Measurements from ENCODE around the gene DMD.

DMD gene

DNA sequence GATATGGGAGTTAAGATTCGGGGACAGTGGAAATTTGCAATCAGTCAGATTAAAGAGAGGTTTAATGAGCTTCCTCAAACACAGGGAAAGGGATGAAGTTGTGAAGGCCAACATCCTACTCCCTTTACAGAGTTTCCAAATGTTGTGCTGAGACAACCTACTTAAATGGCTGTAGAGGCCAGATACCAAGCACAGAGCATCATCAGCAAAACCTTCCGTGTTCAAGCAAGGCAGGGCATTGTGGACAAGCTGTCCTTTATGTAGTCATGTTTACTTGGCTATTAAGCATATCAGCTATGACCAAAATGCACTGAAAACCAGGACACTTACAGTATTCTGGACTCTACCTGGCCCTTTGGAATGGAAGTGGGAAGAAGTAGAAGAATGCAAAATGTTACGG, 197.3 kb downstream of the DMD start:
- no peak for DNase-seq

DNA sequence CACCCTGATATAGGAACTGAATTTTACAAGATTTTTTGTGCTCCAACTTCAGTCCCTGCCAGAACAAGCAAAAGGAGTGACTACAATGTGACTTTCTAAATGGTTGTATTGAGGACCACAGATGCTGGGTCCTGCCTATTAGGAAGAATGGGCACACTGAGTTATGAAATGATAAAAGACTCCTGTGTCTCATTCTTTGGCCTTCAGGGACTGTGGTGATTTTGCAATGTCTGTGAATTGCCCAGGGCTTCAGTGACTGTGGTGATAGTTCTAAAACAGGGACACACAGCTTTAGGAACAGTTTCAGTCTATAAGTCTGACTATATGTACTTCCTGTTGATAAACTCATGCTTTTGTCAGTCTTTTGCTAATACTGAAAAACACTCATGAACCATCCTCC, 210.2 kb downstream of the DMD start:
- DNase-seq = no peak

DNA sequence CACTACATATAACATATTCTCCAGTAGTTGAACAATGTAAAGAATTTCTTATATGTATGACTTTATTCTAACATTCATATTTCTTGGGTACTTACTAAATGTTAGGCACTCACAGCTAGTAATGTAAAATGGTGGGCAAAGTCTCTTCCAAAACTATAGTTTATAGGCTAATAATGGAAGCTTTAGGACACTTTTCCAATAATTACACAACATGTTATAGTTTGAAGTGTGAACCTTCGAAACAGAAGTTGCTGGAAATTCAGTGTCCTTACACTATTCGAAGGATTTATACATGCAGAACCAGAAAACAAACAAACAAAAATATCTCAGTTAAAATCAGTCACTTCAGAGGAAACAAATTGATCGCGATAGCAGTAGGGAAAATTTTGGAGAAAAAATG, 212.6 kb downstream of the DMD start:
- no peak for DNase-seq

DNA sequence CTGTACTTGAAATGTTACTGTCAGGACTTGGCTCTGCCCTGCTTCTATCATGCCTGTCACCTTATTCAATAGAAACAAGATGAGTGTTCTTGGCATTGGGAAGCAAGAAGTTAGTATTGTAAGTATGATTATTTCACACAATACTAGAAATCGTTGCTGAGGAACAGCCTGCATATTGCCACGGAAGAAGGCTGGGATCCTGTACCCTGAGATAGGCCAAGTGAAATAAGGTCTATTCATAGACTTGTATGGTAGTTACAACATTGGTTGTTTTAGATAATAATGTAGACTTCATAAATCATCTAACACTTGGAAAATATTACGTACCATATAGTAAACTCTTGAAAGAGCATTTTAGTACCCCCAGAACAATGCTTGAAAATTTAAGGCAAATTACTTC, 215.9 kb downstream of the DMD start:
- DNase-seq = no peak

DNA sequence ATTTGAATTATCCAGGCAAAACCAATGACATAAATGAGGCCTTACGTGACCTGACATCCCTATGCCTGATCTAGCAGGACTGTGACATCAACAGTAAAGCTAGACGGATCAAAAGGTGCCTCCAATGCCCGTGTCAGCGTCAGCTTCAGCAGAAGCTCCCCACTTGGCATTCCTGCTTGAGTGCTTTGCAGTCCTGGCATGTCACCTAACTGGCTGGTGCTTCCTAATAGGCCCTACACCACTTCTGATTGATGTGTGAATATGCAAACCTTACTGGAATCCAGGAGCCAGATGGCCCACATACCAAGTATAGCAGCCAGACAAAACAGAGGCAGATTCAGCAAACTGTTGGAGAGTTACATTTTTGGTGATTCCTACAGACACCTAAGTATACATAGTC, 224.2 kb downstream of the DMD start:
- DNase-seq = no peak

DNA sequence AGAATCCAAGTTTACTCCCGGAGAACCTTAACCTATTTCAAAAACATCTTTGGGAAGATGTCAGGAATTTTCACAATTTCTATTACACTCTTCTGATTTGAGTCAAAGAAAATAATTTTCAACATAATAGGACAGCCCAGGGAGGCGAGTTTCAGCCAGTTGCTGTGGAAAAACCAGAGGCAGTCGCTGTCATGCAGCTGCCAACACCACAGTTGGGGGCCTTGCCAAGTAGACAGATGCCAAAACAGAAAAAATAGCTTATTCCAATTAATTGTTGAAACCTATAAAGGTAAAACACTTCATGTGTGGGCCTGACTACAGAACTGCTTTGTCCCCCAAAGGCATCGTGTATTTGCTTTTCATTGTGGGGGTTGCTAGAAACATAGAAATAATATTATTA, 225.8 kb downstream of the DMD start:
- no peak for DNase-seq

DNA sequence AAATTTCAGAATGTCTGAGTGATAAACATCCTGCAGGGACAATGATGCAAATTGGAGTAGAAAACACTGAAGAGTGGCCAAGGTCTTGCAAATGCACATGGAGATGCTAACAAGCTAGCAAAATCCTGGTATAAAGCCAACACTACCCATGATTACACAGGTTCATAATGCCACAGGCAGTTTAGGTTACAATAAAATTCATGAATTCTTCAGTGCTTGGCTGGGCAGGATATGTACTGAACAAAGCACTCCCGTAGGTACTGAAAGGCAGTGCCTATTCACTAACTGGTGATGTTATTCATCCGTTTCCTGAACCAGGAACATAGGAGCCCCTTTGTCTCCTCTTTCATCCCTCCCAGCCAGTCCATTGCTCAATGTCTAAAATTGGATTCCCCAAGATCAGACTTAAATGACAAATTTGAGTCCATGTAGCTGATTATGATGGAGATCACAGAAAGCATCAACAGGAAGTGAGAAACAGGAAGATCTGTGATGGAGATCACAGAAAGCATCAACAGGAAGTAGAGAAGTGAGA, 244.5 kb downstream of the DMD start:
- DNase-seq = no peak

DNA sequence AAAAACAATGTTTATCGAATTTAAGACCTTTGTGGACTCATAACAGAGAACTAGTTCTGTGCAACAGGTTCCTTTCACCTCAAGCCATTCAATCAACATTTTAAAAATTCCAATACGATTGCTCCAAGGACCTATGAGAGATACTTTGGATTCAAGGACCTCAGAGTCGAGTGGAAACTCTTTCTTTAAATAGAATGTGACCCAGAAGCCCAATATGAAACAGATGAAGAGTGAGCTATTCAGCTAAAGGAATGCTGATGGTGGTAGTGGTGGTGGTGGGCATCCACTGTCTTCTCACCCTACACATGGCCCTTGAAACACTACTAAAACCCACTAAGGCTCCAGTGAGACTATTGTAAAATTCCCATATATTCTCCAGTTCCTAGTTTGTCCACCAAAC, 257.2 kb downstream of the DMD start:
- no peak for DNase-seq

DNA sequence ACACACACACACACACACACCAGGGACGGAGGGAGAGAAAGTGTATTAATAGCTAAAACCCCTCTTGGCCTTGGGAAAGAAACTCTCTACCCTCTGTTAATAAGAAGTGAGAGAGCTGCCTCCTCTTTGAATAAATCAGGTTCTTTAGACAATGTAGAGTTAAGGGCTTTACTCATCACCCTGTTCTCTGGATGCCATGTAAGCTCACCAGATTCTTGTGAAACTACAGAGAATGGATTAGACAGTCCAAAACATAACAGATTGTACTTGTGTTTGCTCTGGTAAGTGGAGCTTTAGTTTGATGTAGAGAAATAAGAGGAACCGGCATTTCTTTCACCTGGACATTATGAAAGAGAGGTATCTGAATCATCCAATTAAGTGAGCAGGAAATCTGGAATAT, 263.2 kb downstream of the DMD start:
- DNase-seq = no peak

DNA sequence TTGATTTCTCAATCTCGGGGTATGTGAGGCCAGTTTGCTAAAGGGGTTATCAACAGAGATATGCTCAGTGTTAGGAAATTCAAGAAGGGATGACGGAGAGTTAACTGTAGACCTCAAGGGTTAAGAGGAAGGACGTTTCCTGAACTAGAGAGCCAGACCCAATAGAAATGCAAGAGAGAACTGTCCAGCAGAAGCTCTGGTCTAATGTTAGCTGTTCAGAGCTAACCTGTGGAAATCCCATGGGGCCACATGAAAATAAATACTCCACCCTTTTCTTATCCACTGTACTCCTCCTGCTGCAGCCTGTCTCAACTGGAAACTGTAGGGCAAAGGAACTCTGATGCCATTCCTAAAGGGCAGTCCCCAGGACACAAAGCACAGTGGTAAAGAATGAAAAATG, 274.3 kb downstream of the DMD start:
- no peak for DNase-seq

DNA sequence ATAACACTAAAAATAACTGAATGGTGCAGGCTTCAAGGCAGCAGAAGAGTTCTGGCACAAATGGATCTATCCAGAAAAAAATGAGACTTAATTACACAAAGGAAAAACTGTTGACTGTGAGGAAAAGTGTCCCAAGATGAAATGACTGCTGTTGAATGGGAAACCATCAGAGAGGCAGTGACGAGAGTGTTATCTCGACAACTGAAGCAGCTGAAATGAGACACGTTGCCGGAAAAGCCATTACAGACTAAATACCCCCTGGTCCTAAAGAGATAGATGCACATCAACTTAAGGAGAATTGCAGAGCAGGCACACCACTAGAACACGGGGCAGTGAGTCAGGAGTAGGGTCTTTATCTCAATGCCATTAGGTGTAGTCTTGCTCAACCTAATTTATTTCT, 277.8 kb downstream of the DMD start:
- no peak for DNase-seq

DNA sequence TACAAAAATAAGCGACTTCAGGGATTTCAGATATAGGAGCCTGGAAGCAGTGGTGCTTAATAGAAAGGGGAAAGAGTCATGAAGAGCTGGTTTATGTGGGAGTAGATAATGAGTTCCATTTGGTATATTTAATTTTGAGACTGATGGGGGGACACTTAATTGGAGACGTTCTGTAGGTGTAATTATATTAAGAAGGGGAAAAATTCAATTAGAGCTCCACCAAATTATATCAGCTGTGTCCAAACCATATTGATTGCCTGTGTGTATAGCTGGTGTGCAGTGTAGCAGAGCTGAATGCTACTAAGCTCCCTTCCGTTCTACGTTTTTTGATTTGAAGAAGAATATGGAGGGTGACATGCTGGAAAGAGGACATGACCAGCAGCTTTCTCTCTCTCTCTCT, 282.3 kb downstream of the DMD start:
- no peak for DNase-seq

DNA sequence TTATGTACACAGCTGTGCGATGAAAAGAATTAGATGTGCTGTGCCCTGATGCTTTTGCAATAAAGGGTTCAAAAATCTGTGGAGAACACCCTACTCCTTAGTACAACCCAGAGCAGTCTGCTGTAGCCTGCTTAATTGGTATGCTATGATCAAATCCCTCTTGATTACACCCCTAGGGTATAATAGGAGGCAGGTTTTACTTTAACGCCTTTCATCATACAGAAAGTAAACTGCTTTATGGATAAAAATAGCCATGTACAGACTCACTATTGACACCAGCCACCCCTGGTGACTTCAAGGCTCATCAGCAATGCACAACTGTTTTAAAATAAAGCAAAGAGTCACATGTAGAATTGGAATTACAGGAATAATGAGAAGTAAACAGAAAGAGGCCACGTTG, 315.3 kb downstream of the DMD start:
- DNase-seq = no peak

DNA sequence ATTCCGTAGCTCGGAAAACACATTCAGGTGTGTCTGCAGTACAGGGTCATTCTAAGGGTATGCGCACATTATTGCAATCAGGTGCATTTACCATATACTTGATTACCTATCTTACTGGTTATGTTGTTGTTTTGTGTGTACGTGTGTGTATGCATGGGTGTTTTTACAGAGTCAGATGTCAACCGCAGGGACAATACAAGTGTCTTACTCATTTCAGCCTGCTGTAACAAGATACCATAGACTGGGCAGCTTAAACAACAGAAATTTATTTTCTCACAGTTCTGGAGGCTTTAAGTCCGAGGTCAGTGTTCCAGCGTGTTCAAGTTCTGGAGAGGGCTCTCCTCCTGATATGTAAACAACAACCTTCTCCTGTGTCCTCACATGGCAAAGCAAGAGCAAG, 316.7 kb downstream of the DMD start:
- no peak for DNase-seq

DNA sequence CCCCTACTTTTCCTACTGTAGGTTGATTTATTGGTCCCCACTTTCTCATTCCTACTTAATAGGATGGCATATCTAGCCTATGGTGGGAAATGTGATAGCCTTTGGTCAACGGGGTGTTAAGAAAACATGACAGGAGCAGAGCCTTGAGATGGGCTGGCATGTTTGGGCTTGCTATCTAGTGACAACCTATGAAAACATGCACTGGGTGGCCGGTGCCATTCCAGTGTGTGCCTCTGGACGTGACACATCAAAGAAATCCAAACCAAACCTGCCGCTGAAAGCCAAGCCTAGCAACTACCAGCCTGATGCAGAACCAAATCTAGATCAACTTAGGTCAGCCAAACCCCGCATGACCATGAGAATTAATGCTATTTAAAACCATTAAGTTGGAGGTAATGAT, 317.6 kb downstream of the DMD start:
- DNase-seq = no peak

DNA sequence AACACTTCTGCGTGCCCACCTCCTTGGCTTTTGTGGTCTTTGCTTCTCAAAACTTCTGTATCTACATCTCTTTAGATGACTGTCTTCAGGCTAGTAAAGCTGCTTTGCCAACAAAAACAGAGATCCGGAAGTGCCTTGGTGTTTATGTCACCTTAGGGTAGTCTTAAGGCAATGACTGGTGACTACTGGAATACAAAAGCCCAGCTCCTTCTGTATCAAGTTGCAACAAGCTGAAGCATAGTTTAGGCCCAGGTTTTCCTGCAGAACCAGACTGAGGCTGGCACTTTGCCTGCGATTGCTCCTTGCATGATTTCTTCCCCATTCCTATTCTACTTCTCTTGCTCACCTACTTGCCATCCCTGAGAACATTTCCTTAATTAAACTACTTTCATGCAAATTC, 333.8 kb downstream of the DMD start:
- DNase-seq = no peak

DNA sequence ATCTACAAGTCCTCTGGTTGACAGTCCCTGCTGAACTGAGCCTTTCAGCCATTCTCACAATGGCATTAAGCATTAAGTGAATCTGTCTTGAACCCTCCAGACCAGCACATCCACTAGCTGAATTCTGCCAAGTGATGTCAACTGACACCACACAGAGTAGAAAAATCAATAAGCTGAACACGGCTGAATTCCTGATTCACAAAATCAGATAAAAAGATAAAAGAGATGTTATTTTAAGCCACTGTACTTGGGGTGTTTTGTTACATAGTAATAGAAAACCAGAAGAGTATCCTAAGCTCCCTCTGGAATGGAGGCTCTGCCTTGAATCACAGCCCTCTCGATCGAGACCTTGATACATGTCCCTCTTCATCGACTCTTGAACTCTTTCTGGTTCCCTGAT, 336.5 kb downstream of the DMD start:
- no peak for DNase-seq

DNA sequence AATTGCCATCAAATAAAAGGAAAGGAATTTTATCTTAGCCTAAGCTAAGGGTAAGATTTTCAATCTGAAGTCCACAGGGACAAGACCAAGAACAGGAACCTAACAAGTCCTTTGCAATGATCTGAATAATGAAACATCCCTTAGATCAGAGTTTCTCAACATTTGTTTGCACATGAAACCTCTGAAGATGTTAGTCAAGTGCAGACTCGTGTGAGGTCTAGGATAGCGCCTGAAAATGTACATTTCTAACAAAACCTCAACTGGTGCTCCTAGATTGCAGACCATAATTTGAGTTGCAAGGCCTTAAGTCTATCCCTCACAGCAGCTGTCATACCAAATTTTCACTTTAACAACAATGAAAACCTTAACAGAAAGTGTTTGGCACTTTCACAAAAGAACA, 337.6 kb downstream of the DMD start:
- no peak for DNase-seq

DNA sequence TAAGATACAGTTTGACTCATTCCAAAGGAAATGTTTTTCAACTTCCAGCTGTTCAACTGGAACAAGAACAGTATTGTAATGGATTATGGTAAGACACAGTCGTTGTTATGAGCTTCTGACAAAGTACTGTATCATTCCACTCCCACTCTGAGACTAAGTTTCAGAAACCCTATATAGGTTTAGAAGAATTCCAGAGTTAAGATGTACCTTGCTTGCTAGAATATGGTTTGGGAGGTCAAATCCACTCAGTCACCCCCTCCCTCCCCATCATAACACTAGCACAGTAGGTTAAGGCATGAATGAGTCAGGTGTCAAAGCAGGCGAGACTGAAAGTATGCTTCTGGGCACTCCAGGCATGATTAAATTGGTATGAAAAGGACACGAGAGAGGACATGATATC, 339.7 kb downstream of the DMD start:
- no peak for DNase-seq

DNA sequence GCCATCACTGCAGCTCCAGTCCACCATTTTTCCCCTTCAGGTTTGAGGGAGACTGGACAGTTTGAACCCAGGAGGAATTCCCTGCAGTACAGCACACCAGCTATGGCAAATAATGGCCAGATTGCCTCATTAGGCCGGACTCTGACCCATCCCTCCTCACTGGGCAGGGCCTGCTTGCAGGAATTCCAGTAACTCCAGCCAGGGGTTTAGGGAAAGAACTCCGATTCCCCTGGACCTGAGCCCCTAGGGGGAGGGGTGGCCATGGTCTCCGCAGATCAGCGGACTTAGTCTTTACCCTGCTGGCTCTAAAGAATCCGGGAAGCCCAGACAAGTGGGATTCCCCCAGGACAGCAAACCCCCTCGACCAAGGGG, 342.8 kb downstream of the DMD start:
- no peak for DNase-seq

DNA sequence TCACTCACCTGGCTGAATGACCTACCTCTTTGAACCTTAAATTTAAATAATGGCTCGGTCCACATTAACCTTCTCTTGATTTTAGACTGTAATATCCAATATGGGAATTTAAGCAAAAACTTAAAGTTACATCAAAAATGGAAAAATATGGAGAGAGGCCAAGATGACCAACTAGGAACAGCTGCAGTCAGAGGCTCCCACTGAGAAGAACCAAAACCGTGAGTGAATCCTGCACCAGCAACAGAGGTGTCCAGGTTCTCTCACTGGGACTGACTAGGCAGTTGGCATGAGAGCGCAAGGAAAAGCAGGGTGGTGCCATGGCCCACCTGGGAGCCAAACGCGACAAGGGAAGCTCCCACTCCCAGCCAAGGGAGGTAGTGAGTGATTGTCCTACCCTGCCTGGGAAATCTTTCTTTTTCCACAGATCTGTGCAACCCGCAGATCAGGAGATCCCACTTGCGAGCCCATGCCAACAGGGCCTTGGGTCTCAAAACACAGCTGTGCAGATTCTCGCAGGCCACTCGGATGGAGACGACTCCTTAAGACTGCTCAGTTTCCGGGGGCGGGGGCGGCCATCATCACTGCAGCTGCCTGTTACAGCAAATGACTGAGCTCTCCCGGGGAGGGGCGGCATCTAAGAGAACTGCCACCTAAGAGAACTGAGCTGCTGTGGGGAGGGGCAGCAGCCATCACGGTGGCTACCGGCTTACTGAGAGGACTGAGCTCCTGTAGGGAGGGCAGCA, 343.4 kb downstream of the DMD start:
- no peak for DNase-seq

DNA sequence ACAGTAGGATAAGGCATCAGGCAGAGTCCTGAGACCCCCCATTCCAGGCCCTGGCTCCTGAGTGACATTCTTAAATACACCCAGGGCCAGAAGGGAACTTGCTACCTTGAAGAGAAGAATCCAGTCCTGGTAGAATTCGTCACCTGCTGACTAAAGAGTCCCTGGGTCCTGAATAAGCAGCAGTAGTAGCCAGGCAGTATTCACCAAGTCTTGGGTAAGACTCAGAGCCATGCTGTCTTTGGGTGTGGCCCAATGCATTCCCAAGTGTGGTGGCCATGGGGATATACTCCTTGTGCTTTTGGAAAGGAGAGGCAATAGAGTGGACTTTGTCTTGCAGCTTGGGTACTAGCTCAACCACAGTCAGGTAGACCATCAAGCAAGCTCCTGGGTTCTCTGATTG, 359.1 kb downstream of the DMD start:
- DNase-seq = no peak

DNA sequence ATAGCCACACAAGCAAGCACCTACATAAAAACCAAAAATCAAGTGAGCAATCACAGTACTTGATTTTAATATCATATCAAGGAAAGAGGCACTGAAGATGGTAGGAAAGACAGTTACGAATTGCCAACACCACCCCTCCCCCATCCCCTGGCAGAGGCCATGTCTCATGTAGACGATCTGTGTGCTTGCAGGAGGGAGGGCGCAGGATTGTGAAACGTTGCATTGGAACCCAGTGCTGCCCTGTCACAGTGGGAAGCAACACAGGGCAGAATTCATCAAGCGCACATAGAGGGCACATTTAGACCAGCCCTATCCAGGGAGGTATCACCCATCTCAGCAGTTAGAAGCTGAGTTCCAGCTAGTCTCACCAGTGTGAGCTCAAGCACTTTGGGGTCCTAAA, 359.8 kb downstream of the DMD start:
- DNase-seq = no peak

DNA sequence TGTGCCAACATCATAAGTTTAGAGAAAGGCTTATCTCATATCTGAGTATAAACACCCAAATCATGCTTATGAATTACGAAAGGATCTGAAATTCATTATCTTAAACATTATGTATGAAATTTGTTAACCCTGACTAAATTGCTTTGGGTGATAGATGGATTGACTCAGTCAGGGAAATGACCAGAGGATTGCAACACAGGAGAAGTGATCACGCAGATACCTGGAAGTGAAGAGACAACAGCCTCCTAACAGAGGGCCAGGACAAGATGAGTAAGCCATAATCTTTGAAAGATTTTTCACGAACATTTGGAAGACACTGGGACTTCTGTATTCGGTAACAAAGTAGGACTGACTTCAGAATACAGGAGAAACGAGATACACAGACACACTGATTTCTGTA, 363.4 kb downstream of the DMD start:
- no peak for DNase-seq

DNA sequence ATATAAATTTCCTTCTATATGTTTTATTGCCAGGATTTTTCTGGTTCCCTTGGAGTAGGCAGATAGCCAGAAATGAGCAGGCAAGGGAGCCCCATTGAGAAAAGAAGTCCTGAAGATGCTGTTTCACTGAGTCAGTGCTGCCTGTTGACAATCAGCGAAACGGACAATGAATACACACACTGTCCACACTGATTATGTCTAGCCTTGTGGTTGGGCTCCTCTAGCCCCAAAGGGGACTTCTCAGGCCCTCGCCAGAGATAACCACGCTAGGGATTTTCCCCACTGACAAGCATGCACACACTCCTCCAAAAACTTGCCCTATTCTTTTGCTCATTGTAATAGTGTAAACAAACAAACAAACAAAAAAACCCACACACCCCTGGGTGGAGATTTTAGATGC, 369.3 kb downstream of the DMD start:
- DNase-seq = no peak

DNA sequence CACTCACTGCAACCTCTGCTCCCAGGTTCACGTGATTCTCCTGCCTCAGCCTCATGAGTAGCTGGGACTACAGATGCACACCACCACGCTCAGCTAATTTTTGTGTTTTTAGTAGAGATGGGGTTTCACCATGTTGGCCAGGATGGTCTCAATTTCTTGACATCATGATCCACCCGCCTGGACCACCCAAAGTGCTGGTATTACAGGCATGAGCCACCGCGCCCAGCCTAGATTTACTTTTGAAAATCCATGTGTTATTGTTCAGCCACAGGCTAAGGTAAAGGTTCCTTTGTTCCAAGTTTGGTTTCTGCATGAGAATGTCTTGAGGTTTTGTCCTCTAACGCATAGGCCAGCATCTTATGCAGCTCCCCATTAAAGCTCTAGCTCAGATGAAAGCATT, 371.6 kb downstream of the DMD start:
- no peak for DNase-seq

Data from NCI-H1436 (cell line).